ENCODE data around the gene RTN4RL1. TPM values are rescaled to one million over a fixed set of nuclear protein-coding genes. Genes with fewer than 3 reads are reported as not detected.

RTN4RL1 gene, protein sequence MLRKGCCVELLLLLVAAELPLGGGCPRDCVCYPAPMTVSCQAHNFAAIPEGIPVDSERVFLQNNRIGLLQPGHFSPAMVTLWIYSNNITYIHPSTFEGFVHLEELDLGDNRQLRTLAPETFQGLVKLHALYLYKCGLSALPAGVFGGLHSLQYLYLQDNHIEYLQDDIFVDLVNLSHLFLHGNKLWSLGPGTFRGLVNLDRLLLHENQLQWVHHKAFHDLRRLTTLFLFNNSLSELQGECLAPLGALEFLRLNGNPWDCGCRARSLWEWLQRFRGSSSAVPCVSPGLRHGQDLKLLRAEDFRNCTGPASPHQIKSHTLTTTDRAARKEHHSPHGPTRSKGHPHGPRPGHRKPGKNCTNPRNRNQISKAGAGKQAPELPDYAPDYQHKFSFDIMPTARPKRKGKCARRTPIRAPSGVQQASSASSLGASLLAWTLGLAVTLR
- 3.1 and 4.5 TPM in 2 replicates for total RNA-seq

DNA sequence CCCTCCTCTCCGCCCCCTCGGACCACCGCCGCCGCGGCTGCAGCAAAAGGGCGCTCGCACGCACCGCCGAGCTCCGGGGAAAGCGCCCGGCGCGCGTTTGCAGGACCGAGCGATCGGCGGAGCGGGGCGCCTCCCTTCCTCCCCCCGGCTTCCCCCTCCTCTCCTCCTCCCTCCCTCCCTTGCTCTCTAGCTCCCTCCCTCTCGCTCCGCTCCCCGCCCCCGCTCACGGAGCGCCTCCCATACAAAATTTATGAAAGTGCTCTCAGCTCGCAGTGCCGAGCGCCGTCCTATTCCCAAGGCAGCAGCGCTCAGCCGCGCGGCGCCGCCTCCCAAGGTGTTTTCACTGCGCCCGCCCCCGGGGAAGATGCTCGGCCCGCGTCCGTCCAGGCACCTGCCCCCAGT is at the start of gene RTN4RL1:
RTN4RL1 (minus strand) TSS at position 115 of the 402 bp plus-strand sequence. CDS start 469 bp downstream, outside the sequence.

DNA sequence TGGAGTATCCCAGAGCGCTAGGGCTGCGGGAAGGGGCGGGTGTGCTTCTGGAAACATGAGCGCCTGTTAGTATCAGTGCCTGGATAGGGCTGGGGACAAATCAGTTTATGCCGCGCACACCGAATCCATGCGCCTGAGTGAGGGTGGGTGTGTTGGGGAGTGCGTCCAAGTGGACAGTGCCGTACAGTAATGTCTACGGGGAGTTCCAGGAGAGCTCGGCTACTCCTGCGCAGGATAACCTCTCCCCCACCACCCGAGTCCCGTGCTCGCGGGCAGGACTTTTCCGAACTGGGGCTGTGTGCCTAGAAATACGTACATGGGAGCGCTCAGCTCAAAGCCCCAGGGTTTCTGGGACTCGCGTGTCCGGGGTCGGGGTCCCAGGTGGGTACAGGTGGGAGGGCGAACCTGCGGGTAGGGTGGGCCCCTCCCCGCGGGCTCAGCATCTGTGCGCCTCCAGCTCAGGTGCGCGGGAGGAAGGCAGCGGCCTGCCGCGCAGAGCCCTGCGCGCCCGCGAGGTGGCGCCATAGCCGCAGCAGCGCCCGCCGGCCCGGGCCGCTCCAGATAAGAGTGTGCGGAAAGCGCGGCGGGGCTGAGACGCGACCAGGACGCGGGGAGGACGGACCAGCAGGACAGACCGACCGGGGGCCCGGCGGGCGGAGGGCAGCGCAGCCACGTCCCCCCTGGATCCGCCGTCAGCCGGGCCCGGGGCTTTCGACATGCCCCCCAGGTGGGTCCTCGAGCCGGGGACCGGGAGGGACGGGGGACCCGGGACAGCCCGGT is 29.6 kb upstream of the RTN4RL1 start, which contains the start of gene HIC1:
HIC1 (plus strand) TSS at position 592 of the 780 bp plus-strand sequence. CDS start 1,588 bp downstream, outside the sequence.

DNA sequence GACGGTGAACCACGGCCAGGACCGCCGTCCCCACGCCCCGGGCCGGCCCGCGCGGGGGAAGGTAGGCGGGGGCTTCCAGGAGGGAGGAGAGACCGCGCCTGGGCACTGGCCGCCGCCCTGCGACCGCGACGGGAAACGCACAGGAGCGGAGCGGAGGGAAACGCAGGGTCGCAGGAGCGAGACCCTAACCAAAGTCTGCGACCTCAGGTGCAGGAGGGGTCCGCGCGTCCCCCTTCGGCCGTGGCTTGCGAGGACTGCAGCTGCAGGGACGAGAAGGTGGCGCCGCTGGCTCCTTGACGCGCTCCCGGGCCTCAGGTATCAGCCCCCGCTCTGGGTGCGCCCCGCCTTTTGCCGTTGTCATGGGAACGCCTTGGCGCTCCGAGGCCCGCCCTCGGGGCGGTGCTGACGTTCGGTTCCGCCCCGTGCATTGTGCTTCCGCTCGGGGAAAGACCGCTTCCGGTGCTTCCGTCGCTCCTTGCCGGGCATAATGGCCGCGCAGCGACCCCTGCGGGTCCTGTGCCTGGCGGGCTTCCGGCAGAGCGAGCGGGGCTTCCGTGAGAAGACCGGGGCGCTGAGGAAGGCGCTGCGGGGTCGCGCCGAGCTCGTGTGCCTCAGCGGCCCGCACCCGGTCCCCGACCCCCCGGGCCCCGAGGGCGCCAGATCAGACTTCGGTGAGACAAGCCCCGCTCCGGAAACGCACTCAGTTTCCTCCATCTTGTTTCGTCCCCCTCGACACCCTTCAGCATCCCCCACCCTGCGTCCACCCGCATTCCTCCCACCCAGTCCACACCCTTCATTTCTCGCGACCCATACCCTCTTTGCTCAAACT is 16.6 kb upstream of the RTN4RL1 start, which contains the start of gene OVCA2:
OVCA2 (plus strand) TSS at position 462 of the 829 bp plus-strand sequence; CDS start at position 488, 26 bp downstream.

DNA sequence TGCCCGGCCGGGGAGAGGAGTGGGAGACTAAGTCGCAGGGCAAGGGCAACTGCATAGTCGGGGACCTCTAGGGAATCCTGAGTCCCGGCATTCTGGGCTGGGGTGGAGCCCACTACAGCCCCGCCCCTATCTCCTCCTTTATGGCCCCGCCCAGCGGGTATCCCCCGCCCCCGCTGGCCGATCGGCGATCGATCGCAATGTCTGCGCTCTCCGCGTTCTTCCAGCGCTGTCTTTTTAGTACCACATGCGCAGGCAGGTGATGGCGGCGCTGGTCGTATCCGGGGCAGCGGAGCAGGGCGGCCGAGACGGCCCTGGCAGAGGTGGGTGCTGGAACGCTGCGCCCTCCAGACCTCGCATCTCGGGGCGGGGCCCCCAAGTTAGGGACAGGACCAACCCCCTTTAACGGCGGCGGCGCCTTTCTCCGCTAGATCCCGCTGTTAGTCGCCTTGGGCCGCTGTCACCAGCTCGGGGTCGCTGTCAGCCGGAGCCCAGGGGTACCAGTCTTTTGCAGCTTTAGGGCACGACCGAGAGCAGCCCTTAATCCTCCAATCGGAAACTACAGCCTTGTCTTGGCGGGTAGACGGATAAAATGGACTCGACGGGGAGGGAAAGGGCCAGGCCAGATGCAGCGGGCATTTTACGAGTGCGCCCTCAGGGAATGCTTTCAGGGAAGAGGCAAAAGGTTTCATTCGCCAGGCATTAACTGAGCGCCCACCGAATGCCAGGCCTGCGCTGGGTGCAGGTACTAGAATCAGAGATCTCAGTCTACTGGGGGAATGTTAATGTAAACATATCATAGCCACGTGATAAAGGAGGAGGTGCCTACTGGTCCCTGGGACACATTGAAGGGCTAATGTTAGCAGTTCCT is 5.0 kb upstream of the RTN4RL1 start, which contains the start of gene DPH1:
DPH1 (plus strand) TSS at position 243 of the 868 bp plus-strand sequence; CDS start at position 260, 17 bp downstream.

Other genes starting within 250 kb of the RTN4RL1 start
- gene SMYD4, start 195.4 kb downstream of the RTN4RL1 start, total RNA-seq, result 5.3 and 6.6 TPM in 2 replicates
- gene RPA1, start 195.3 kb downstream of the RTN4RL1 start, total RNA-seq, result 28.3 and 34.5 TPM in 2 replicates
- gene DPH1, start 4.8 kb upstream of the RTN4RL1 start, total RNA-seq, result 27.3 and 37.7 TPM in 2 replicates
- gene OVCA2, start 16.7 kb upstream of the RTN4RL1 start, total RNA-seq, result 61.9 and 64.2 TPM in 2 replicates
- gene HIC1, start 29.8 kb upstream of the RTN4RL1 start, total RNA-seq, result 1.0 and 2.0 TPM in 2 replicates

All from airway epithelial cell (primary cell).